A549 (cell line): ENCODE data around the gene LYST. TPM values are rescaled to one million over a fixed set of nuclear protein-coding genes. Genes with fewer than 3 reads are reported as not detected.

ENCODE experiments used
- ATAC-seq, 2 experiments: fragments of 200-7000 bp in 1 of 2; fragments of >200 bp in 1 of 2; cut with Nextera tagmentation in 1 of 2; cut with Tn5 transposase in 1 of 2; 3 replicates each; pipeline versions ENCODE4 v1.8.0 to v1.9.1; 2018 to 2020; ENCODE audit warnings: mild to moderate bottlenecking in 1 of 2, moderate library complexity in 1 of 2
- CTCF ChIA-PET: fragments of 300-600 bp; sonication (Branson Sonifier 250); formaldehyde crosslinking; extraction: SDS; loops from one replicate; lab custom pipeline; 2021; ENCODE audit warnings: antibody characterized with exemption, inconsistent platforms; lab: Yijun Ruan, JAX
- POLR2A ChIA-PET: fragments of 350-600 bp; formaldehyde crosslinking; extraction: SDS; loops from one replicate; lab custom pipeline; 2021; ENCODE audit warnings: antibody characterized with exemption, inconsistent platforms; lab: Yijun Ruan, JAX
- DNase-seq, 2 experiments: peaks; one replicate each; pipeline versions ENCODE4 v3.0.0 to v3.0.0-alpha.2; 2011 to 2016; ENCODE audit warnings: low read depth in 1 of 2, low spot score in 1 of 2
- FAIRE-seq: peaks from 2 replicates; lab custom pipeline; 2011; peaks lifted over from hg19 to GRCh38; lab: Jason Lieb, UNC
- H3K27ac ChIP-seq, 2 experiments: fragments of >200 bp; sonication (Bioruptor Twin); formaldehyde crosslinking; 3 replicates each; pipeline ENCODE4 v1.5.1; 2016 to 2017
- H3K4me1 ChIP-seq: fragments of >200 bp; sonication (Bioruptor Twin); formaldehyde crosslinking; 3 replicates; pipeline ENCODE4 v1.6.1; 2016
- H3K4me2 ChIP-seq: fragments of >200 bp; sonication (Bioruptor Twin); formaldehyde crosslinking; 3 replicates; pipeline ENCODE4 v1.6.1; 2016
- H3K4me3 ChIP-seq: fragments of >200 bp; sonication (Bioruptor Twin); formaldehyde crosslinking; 3 replicates; pipeline ENCODE4 v1.5.1; 2016
- H3K9me3 ChIP-seq: fragments of >200 bp; sonication (Bioruptor Twin); formaldehyde crosslinking; 3 replicates; pipeline ENCODE4 v1.6.1; 2016
- ATOH8 ChIP-seq: fragments of 250-450 bp; sonication (Bioruptor Pico); IDR thresholded peaks from 2 replicates; pipeline ENCODE4 v1.5.0; 2020; ENCODE audit warnings: low read depth, mild to moderate bottlenecking, moderate library complexity
- BHLHE40 ChIP-seq: IDR thresholded peaks from 2 replicates; pipeline ENCODE4 v1.6.1; 2012; ENCODE audit warnings: low read depth, low read length, inconsistent platforms
- CHD4 ChIP-seq: fragments of 200-600 bp; sonication (generic); IDR thresholded peaks from 2 replicates; pipeline ENCODE4 v1.6.1; 2016; ENCODE audit warnings: antibody characterized with exemption, mild to moderate bottlenecking, borderline replicate concordance
- E2F6 ChIP-seq: IDR thresholded peaks from 2 replicates; pipeline ENCODE4 v1.6.1; 2012; ENCODE audit warnings: low read depth, borderline replicate concordance
- EHF ChIP-seq: fragments of 250-450 bp; sonication (Bioruptor Pico); IDR thresholded peaks from 2 replicates; pipeline ENCODE4 v1.5.0; 2020; ENCODE audit warnings: mild to moderate bottlenecking
- EHMT2 ChIP-seq: fragments of 200-600 bp; sonication (generic); IDR thresholded peaks from 2 replicates; pipeline ENCODE4 v1.6.1; 2016; ENCODE audit warnings: antibody characterized with exemption, low read depth, mild to moderate bottlenecking, moderate library complexity
- EP300 ChIP-seq, 2 experiments: fragments of >200 bp; sonication (Bioruptor Twin); formaldehyde crosslinking; IDR thresholded peaks; 2 replicates in 1 of 2; 3 replicates in 1 of 2; pipeline ENCODE4 v1.6.1; 2016 to 2017
- ESRRA ChIP-seq: fragments of 150-350 bp; IDR thresholded peaks from 2 replicates; pipeline ENCODE4 v1.6.1; 2014; ENCODE audit warnings: mild to moderate bottlenecking, low read length, borderline replicate concordance
- GATA3 ChIP-seq: IDR thresholded peaks from 2 replicates; pipeline ENCODE4 v1.6.1; 2012; ENCODE audit warnings: borderline replicate concordance
- HDAC2 ChIP-seq: fragments of 200-600 bp; sonication (generic); IDR thresholded peaks from 2 replicates; pipeline ENCODE4 v1.6.1; 2016
- HEYL ChIP-seq: fragments of 250-450 bp; sonication (Bioruptor Pico); IDR thresholded peaks from 2 replicates; pipeline ENCODE4 v1.8.0; 2021; ENCODE audit warnings: mild to moderate bottlenecking, moderate library complexity
- HOXB5 ChIP-seq: fragments of 250-450 bp; sonication (Bioruptor Pico); IDR thresholded peaks from 2 replicates; pipeline ENCODE4 v1.5.0; 2020; ENCODE audit warnings: mild to moderate bottlenecking, moderate library complexity
- JUNB ChIP-seq: fragments of >200 bp; sonication (Bioruptor Twin); formaldehyde crosslinking; IDR thresholded peaks from 2 replicates; pipeline ENCODE4 v1.6.1; 2016
- MAFK ChIP-seq: fragments of 450-650 bp; IDR thresholded peaks from 2 replicates; pipeline ENCODE4 v1.6.1; 2014; ENCODE audit not compliant: partially characterized antibody
- MYC ChIP-seq: IDR thresholded peaks from 2 replicates; pipeline ENCODE4 v1.6.1; 2012; ENCODE audit warnings: mild to moderate bottlenecking, inconsistent platforms, low read length, improper control_type of control experiment, borderline replicate concordance
- PHF8 ChIP-seq: fragments of 200-600 bp; sonication (generic); IDR thresholded peaks from 2 replicates; pipeline ENCODE4 v1.6.1; 2016; ENCODE audit warnings: low read depth, mild to moderate bottlenecking, antibody characterized with exemption, moderate library complexity, borderline replicate concordance
- RAD21 ChIP-seq, 2 experiments: fragments of >200 bp in 1 of 2; sonication (Bioruptor Twin) in 1 of 2; formaldehyde crosslinking in 1 of 2; IDR thresholded peaks in 1 of 2; conservative IDR thresholded peaks in 1 of 2; 2 replicates in 1 of 2; 3 replicates in 1 of 2; pipeline ENCODE4 v1.6.1; 2012 to 2018; ENCODE audit warnings: inconsistent platforms in 1 of 2
- REST ChIP-seq: fragments of 200-600 bp; sonication (generic); IDR thresholded peaks from 2 replicates; pipeline ENCODE4 v1.6.1; 2016; ENCODE audit warnings: antibody characterized with exemption, mild to moderate bottlenecking, moderate library complexity
- RFX5 ChIP-seq: fragments of 450-650 bp; IDR thresholded peaks from 2 replicates; pipeline ENCODE4 v1.7.1; 2014; ENCODE audit warnings: antibody characterized with exemption, mild to moderate bottlenecking, moderate library complexity
- RNF2 ChIP-seq: fragments of 200-600 bp; sonication (generic); IDR thresholded peaks from 2 replicates; pipeline ENCODE4 v1.6.1; 2016; ENCODE audit warnings: low read depth, mild to moderate bottlenecking, antibody characterized with exemption, moderate library complexity, borderline replicate concordance
- SMC3 ChIP-seq: fragments of >200 bp; sonication (Bioruptor Twin); formaldehyde crosslinking; IDR thresholded peaks from 3 replicates; pipeline ENCODE4 v1.6.1; 2018; ENCODE audit warnings: inconsistent platforms
- ZC3H11A ChIP-seq: fragments of 450-650 bp; IDR thresholded peaks from 2 replicates; pipeline ENCODE4 v1.6.1; 2014; ENCODE audit warnings: antibody characterized with exemption, mild to moderate bottlenecking
- ZNF302 ChIP-seq: fragments of 250-450 bp; sonication (Bioruptor Pico); IDR thresholded peaks from 2 replicates; pipeline ENCODE4 v1.9.0; 2021; ENCODE audit warnings: inconsistent platforms, mild to moderate bottlenecking, moderate library complexity
- WGBS: methylation state at CpG from one replicate; pipeline ENCODE4 v1.1.6; 2017; ENCODE audit errors: missing lambda C conversion rate; 5-methylcytosine and 5-hydroxymethylcytosine counted together
- polyA plus RNA-seq, 4 experiments: library from polyadenylated mRNA; depleted of rRNA in 3 of 4; stranded (reverse); fragments of >200 nt; fragmentation: RNase III in 1 of 4; extraction: RNeasy Plus Mini Kit Qiagen cat#74134 plus additional on column Dnase treatment in 1 of 4; gene quantifications; 2 replicates in 3 of 4; 3 replicates in 1 of 4; pipeline ENCODE4 v1.2.3, GENCODE V29; 2011 to 2017
- TF ChIP-seq, protein P1 (sequence below): fragments of >200 bp; sonication (Bioruptor Twin); formaldehyde crosslinking; IDR thresholded peaks from 2 replicates; pipeline ENCODE4 v1.6.1; 2016
- TF ChIP-seq, protein P2 (sequence below): fragments of 250-450 bp; sonication (Bioruptor Pico); IDR thresholded peaks from 2 replicates; pipeline ENCODE4 v1.5.0; 2021; ENCODE audit warnings: mild to moderate bottlenecking, moderate library complexity, borderline replicate concordance
- TF ChIP-seq, protein P3 (sequence below): fragments of >200 bp; sonication (Bioruptor Twin); formaldehyde crosslinking; IDR thresholded peaks from 3 replicates; pipeline ENCODE4 v1.6.1; 2016

Gene LYST
- polyA plus RNA-seq, 2 of the 4 experiments (the other 2 are of a cell fraction): 2.5 to 9.4 TPM

DNA sequence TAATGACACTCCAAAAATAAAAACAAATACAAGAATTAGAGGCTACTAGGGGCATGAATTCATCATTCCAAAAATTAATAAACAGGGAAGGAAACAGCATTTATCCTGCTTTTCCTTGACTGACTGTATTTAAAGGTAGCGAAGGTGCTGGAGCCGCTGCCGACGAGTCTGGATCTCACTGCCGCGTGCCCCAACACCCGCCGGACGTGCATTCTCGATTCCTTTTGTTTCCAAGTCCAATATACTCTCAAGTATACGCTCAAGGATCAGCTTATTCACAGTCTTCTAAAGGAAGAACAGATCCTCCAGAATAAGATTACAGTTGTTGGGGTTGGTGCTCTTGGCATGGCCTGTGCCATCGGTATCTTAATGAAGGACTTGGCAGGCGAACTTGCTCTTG lies 129.0 kb downstream of the LYST start:
- FAIRE-seq (no peak), ATAC-seq (no peak), DNase-seq (no peak)
- H3K4me2 ChIP-seq: no peak overlapping the region
- H3K4me1 ChIP-seq: peaks cover 27% of the 10 kb centered on the region
- H3K27ac ChIP-seq: no peak overlapping the region
- CTCF ChIA-PET: interaction anchor here (1.3 kb wide), 1 partner anchor 233 kb away, joined by 3 read pairs; the partner anchor contains the start of gene B3GALNT2
- TF ChIP-seq EHMT2 (no peak), EP300 (IDR thresholded peaks at IDR 0.05) (no peak), RAD21 (conservative IDR thresholded peaks at IDR 0.05 in 1 of 2, IDR thresholded peaks at IDR 0.05 in 1 of 2) (no peak), RNF2 (no peak), ZC3H11A (no peak), REST (no peak), BHLHE40 (no peak), CHD4 (no peak), JUNB (no peak)
- TF ChIP-seq, protein P1, sequence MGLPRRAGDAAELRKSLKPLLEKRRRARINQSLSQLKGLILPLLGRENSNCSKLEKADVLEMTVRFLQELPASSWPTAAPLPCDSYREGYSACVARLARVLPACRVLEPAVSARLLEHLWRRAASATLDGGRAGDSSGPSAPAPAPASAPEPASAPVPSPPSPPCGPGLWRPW: no peak
- TF ChIP-seq, protein P2, sequence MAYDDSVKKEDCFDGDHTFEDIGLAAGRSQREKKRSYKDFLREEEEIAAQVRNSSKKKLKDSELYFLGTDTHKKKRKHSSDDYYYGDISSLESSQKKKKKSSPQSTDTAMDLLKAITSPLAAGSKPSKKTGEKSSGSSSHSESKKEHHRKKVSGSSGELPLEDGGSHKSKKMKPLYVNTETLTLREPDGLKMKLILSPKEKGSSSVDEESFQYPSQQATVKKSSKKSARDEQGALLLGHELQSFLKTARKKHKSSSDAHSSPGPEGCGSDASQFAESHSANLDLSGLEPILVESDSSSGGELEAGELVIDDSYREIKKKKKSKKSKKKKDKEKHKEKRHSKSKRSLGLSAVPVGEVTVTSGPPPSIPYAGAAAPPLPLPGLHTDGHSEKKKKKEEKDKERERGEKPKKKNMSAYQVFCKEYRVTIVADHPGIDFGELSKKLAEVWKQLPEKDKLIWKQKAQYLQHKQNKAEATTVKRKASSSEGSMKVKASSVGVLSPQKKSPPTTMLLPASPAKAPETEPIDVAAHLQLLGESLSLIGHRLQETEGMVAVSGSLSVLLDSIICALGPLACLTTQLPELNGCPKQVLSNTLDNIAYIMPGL (CRISPR knock-in tag): no peak
- H3K9me3 ChIP-seq: no peaks in the 10 kb centered on the region
- H3K4me3 ChIP-seq: no peak overlapping the region
- 93% methylated on average over 13 of the region's 13 CpGs for WGBS
- POLR2A ChIA-PET: no interaction called here

DNA sequence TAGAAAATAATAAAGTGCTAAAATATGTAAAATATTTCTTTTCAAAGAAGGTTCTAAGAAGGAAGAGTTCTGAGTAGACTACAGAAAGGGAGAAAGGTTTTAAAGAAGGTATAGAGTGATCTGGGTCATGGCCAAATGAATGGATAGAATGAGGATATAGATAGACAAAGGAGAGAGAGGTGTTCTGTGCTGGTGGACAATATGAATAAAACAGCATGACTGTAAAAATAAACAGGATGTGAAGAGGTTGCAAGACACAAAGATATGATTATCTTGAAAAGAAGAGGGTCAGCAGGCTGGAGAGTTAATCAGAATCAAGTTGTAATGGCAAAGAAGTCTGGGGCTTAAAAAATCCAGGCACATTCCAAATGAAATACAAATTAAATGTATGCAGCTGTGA lies 130.4 kb downstream of the LYST start:
- ATAC-seq (no peak), FAIRE-seq (no peak), DNase-seq (no peak)
- H3K9me3 ChIP-seq: no peaks in the 10 kb centered on the region
- peaks cover 20% of the 10 kb centered on the region for H3K4me1 ChIP-seq
- H3K4me2 ChIP-seq: no peak overlapping the region
- ChIA-PET POLR2A (no interaction called here), CTCF (no interaction called here)
- no peak overlapping the region for H3K4me3 ChIP-seq
- H3K27ac ChIP-seq: no peak overlapping the region
- no peak for TF ChIP-seq E2F6
- TF ChIP-seq RFX5: no peak
- TF ChIP-seq ESRRA: no peak
- TF ChIP-seq PHF8: no peak
- TF ChIP-seq REST: no peak
- TF ChIP-seq, protein P3, sequence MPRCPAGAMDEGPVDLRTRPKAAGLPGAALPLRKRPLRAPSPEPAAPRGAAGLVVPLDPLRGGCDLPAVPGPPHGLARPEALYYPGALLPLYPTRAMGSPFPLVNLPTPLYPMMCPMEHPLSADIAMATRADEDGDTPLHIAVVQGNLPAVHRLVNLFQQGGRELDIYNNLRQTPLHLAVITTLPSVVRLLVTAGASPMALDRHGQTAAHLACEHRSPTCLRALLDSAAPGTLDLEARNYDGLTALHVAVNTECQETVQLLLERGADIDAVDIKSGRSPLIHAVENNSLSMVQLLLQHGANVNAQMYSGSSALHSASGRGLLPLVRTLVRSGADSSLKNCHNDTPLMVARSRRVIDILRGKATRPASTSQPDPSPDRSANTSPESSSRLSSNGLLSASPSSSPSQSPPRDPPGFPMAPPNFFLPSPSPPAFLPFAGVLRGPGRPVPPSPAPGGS: no peak
- no peak for TF ChIP-seq HEYL
- no peak for TF ChIP-seq SMC3
- TF ChIP-seq CHD4: no peak
- no peak for TF ChIP-seq ATOH8 (CRISPR knock-in tag)
- TF ChIP-seq GATA3: no peak
- no peak for TF ChIP-seq HOXB5 (CRISPR knock-in tag)
- no peak for TF ChIP-seq MAFK
- TF ChIP-seq MYC: no peak
- TF ChIP-seq EHF (CRISPR knock-in tag): no peak
- no peak for TF ChIP-seq HDAC2
- TF ChIP-seq RAD21 (conservative IDR thresholded peaks at IDR 0.05 in 1 of 2, IDR thresholded peaks at IDR 0.05 in 1 of 2): no peak
- no peak for TF ChIP-seq ZNF302 (CRISPR knock-in tag)
